Activated T-cell treated with anti-CD3 and anti-CD28 coated beads, Interleukin-2, amount 50 U/mL, for 48 hours (primary cell): ENCODE results near the gene KANSL1.
"Not testable (repeated sequence)": the region's sequence is repeated elsewhere in the genome, so short reads cannot be mapped to it uniquely, and the experiment has no call there.

Source experiments
- DNase-seq, 2 experiments: peaks; one replicate each; pipeline ENCODE4 v3.0.0-alpha.2; 2020

Gene KANSL1

GRCh38 chr17:46010597-46011186 lies 182.5 kb downstream of the KANSL1 start:
- no peak for DNase-seq

GRCh38 chr17:46009681-46010596 lies 183.3 kb downstream of the KANSL1 start:
- DNase-seq: no peak

GRCh38 chr17:46008591-46008990 lies 184.6 kb downstream of the KANSL1 start:
- no peak for DNase-seq

GRCh38 chr17:46007461-46007965 lies 185.7 kb downstream of the KANSL1 start:
- no peak for DNase-seq

GRCh38 chr17:46006082-46006481 lies 187.1 kb downstream of the KANSL1 start:
- not testable (repeated sequence) for DNase-seq

GRCh38 chr17:46003907-46004748 lies 189.1 kb downstream of the KANSL1 start:
- no peak for DNase-seq

GRCh38 chr17:46002973-46003316 lies 190.3 kb downstream of the KANSL1 start:
- DNase-seq: no peak

GRCh38 chr17:46002311-46002972 lies 190.8 kb downstream of the KANSL1 start:
- peak; percentile 83 for DNase-seq

GRCh38 chr17:46001390-46002310 lies 191.6 kb downstream of the KANSL1 start:
- no peak for DNase-seq

- no peak for DNase-seq
These were observed 192.5 kb downstream of the KANSL1 start for GRCh38 chr17:46000757-46001156.

GRCh38 chr17:46000292-46000691 lies 192.9 kb downstream of the KANSL1 start:
- no peak for DNase-seq

GRCh38 chr17:45999900-46000290 lies 193.3 kb downstream of the KANSL1 start:
- no peak for DNase-seq

GRCh38 chr17:45998987-45999899 lies 194.0 kb downstream of the KANSL1 start, which contains the start of gene STH:
Gene STH, plus strand, starts transcription at chr17:45999250. Its CDS starts 30 bp downstream, at chr17:45999280.
- no peak for DNase-seq

GRCh38 chr17:45997624-45998023 lies 195.6 kb downstream of the KANSL1 start:
- no peak for DNase-seq

- no peak for DNase-seq
These were observed 196.1 kb downstream of the KANSL1 start for GRCh38 chr17:45997166-45997565.

- no peak for DNase-seq
These were observed 196.8 kb downstream of the KANSL1 start for GRCh38 chr17:45996282-45996937.

- no peak for DNase-seq
These were observed 197.5 kb downstream of the KANSL1 start for GRCh38 chr17:45995627-45996270.

GRCh38 chr17:45994987-45995386 lies 198.2 kb downstream of the KANSL1 start:
- DNase-seq: no peak

- DNase-seq: no peak
These were observed 199.1 kb downstream of the KANSL1 start for GRCh38 chr17:45993962-45994627.
